HEK293 (cell line): ENCODE measurements around the gene DHRS11.

Experiments
- GLIS1 ChIP-seq: fragments of 450-650 bp; formaldehyde crosslinking; IDR thresholded peaks from 2 replicates; pipeline ENCODE4 v1.5.1; 2016; ENCODE audit warnings: missing biosample characterization, missing genetic modification characterization
- GLIS2 ChIP-seq: fragments of 450-650 bp; formaldehyde crosslinking; IDR thresholded peaks from 2 replicates; pipeline ENCODE4 v1.5.1; 2016; ENCODE audit warnings: missing biosample characterization, missing genetic modification characterization
- KLF1 ChIP-seq: fragments of 450-650 bp; formaldehyde crosslinking; IDR thresholded peaks from 2 replicates; pipeline ENCODE4 v1.5.1; 2016; ENCODE audit warnings: missing biosample characterization, missing genetic modification characterization
- KLF16 ChIP-seq: fragments of 450-650 bp; formaldehyde crosslinking; IDR thresholded peaks from 2 replicates; pipeline ENCODE4 v1.5.1; 2017; ENCODE audit warnings: missing biosample characterization, missing genetic modification characterization
- SP2 ChIP-seq: fragments of 450-650 bp; formaldehyde crosslinking; IDR thresholded peaks from 2 replicates; pipeline ENCODE4 v1.5.1; 2016; ENCODE audit warnings: missing biosample characterization, missing genetic modification characterization
- ZBTB48 ChIP-seq: fragments of 450-650 bp; formaldehyde crosslinking; IDR thresholded peaks from 2 replicates; pipeline ENCODE4 v1.5.1; 2016; ENCODE audit warnings: missing biosample characterization, missing genetic modification characterization
- ZFHX2 ChIP-seq: fragments of 450-650 bp; formaldehyde crosslinking; conservative IDR thresholded peaks from 2 replicates; pipeline ENCODE4 v1.5.1; 2016; ENCODE audit warnings: missing biosample characterization, missing genetic modification characterization
- ZFP37 ChIP-seq: fragments of 450-650 bp; formaldehyde crosslinking; IDR thresholded peaks from 2 replicates; pipeline ENCODE4 v1.5.1; 2016; ENCODE audit warnings: missing biosample characterization, missing genetic modification characterization
- ZNF114 ChIP-seq: fragments of 450-650 bp; formaldehyde crosslinking; IDR thresholded peaks from 2 replicates; pipeline ENCODE4 v1.5.0; 2017; ENCODE audit warnings: missing biosample characterization, missing genetic modification characterization
- ZNF2 ChIP-seq: fragments of 450-650 bp; formaldehyde crosslinking; IDR thresholded peaks from 2 replicates; pipeline ENCODE4 v1.5.1; 2016; ENCODE audit warnings: missing biosample characterization, missing genetic modification characterization
- ZNF280D ChIP-seq: fragments of 450-650 bp; formaldehyde crosslinking; IDR thresholded peaks from 2 replicates; pipeline ENCODE4 v1.5.1; 2016; ENCODE audit warnings: missing biosample characterization, missing genetic modification characterization
- ZNF341 ChIP-seq: fragments of 450-650 bp; formaldehyde crosslinking; IDR thresholded peaks from 2 replicates; pipeline ENCODE4; 2016; ENCODE audit warnings: low read depth, missing biosample characterization, missing genetic modification characterization
- ZNF350 ChIP-seq: fragments of 450-650 bp; formaldehyde crosslinking; IDR thresholded peaks from 2 replicates; pipeline ENCODE4 v1.5.0; 2017; ENCODE audit warnings: missing biosample characterization, mild to moderate bottlenecking, missing genetic modification characterization
- ZNF423 ChIP-seq: fragments of 450-650 bp; formaldehyde crosslinking; IDR thresholded peaks from 2 replicates; pipeline ENCODE4 v1.5.1; 2016; ENCODE audit warnings: missing biosample characterization, missing genetic modification characterization
- ZNF510 ChIP-seq: fragments of 450-650 bp; formaldehyde crosslinking; IDR thresholded peaks from 2 replicates; pipeline ENCODE4 v1.5.1; 2018; ENCODE audit warnings: mild to moderate bottlenecking, missing genetic modification characterization, missing biosample characterization; ENCODE audit not compliant: insufficient replicate concordance
- ZNF544 ChIP-seq: fragments of 450-650 bp; formaldehyde crosslinking; IDR thresholded peaks from 2 replicates; pipeline ENCODE4 v1.5.0; 2017; ENCODE audit warnings: missing biosample characterization, missing genetic modification characterization
- ZNF560 ChIP-seq: fragments of 450-650 bp; formaldehyde crosslinking; IDR thresholded peaks from 2 replicates; pipeline ENCODE4 v1.5.1; 2017; ENCODE audit warnings: missing biosample characterization, missing genetic modification characterization, borderline replicate concordance
- ZNF600 ChIP-seq: fragments of 450-650 bp; formaldehyde crosslinking; IDR thresholded peaks from 2 replicates; pipeline ENCODE4 v1.5.1; 2016; ENCODE audit warnings: missing biosample characterization, missing genetic modification characterization
- ZNF768 ChIP-seq: fragments of 450-650 bp; formaldehyde crosslinking; IDR thresholded peaks from 2 replicates; pipeline ENCODE4 v1.5.1; 2018; ENCODE audit warnings: missing biosample characterization, mild to moderate bottlenecking, missing genetic modification characterization
- ZNF777 ChIP-seq: fragments of 450-650 bp; formaldehyde crosslinking; IDR thresholded peaks from 2 replicates; pipeline ENCODE4 v1.5.1; 2017; ENCODE audit warnings: missing biosample characterization, missing genetic modification characterization, borderline replicate concordance
- ZSCAN4 ChIP-seq: fragments of 450-650 bp; formaldehyde crosslinking; IDR thresholded peaks from 2 replicates; pipeline ENCODE4 v1.5.1; 2017; ENCODE audit warnings: missing biosample characterization, missing genetic modification characterization
- TF ChIP-seq, protein P1 (sequence below): fragments of 450-650 bp; formaldehyde crosslinking; IDR thresholded peaks from 2 replicates; pipeline ENCODE4 v1.5.1; 2016; ENCODE audit warnings: missing biosample characterization, missing genetic modification characterization
- TF ChIP-seq, protein P2 (sequence below): fragments of 450-650 bp; formaldehyde crosslinking; IDR thresholded peaks from 2 replicates; pipeline ENCODE4 v1.5.1; 2016; ENCODE audit warnings: missing biosample characterization, missing genetic modification characterization
- TF ChIP-seq, protein P3 (sequence below): fragments of 450-650 bp; formaldehyde crosslinking; IDR thresholded peaks from 2 replicates; pipeline ENCODE4 v1.5.1; 2016; ENCODE audit warnings: missing biosample characterization, missing genetic modification characterization

DHRS11 gene

GRCh38 chr17:36545465-36546417 lies 45.9 kb upstream of the DHRS11 start (continued):
- TF ChIP-seq ZNF280D (peak; percentile 6; the same call in 1 of the 2 replicates), ZFP37 (peak; percentile 90), ZNF423 (peak; percentile 79), ZBTB48 (tag by site-specific recombination) (peak; percentile 56; the same call in 1 of the 2 replicates), ZNF768 (tag by site-specific recombination) (peak; percentile 5; the same call in 1 of the 2 replicates), KLF16 (tag by site-specific recombination) (peak; percentile 97), ZFHX2 (peak; percentile 49; the same call in 1 of the 2 replicates), GLIS1 (tag by site-specific recombination) (peak; percentile 78), ZNF777 (tag by site-specific recombination) (peak; percentile 91), ZNF510 (tag by site-specific recombination) (no peak), GLIS2 (tag by site-specific recombination) (peak; percentile 82), ZNF350 (tag by site-specific recombination) (no peak), ZNF560 (0 out of 2 replicates have a peak, but pooled peaks have one; percentile 52), ZNF544 (tag by site-specific recombination) (no peak), ZSCAN4 (tag by site-specific recombination) (peak; percentile 55), KLF1 (tag by site-specific recombination) (peak; percentile 23), ZNF114 (tag by site-specific recombination) (no peak), ZNF600 (tag by site-specific recombination) (peak; percentile 63), ZNF2 (peak; percentile 69; the same call in 1 of the 2 replicates), SP2 (tag by site-specific recombination) (peak; percentile 63), ZNF341 (tag by site-specific recombination) (peak; percentile 99)
- TF ChIP-seq, protein P1, sequence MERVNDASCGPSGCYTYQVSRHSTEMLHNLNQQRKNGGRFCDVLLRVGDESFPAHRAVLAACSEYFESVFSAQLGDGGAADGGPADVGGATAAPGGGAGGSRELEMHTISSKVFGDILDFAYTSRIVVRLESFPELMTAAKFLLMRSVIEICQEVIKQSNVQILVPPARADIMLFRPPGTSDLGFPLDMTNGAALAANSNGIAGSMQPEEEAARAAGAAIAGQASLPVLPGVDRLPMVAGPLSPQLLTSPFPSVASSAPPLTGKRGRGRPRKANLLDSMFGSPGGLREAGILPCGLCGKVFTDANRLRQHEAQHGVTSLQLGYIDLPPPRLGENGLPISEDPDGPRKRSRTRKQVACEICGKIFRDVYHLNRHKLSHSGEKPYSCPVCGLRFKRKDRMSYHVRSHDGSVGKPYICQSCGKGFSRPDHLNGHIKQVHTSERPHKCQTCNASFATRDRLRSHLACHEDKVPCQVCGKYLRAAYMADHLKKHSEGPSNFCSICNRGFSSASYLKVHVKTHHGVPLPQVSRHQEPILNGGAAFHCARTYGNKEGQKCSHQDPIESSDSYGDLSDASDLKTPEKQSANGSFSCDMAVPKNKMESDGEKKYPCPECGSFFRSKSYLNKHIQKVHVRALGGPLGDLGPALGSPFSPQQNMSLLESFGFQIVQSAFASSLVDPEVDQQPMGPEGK: peak; percentile 90
- TF ChIP-seq, protein P2, sequence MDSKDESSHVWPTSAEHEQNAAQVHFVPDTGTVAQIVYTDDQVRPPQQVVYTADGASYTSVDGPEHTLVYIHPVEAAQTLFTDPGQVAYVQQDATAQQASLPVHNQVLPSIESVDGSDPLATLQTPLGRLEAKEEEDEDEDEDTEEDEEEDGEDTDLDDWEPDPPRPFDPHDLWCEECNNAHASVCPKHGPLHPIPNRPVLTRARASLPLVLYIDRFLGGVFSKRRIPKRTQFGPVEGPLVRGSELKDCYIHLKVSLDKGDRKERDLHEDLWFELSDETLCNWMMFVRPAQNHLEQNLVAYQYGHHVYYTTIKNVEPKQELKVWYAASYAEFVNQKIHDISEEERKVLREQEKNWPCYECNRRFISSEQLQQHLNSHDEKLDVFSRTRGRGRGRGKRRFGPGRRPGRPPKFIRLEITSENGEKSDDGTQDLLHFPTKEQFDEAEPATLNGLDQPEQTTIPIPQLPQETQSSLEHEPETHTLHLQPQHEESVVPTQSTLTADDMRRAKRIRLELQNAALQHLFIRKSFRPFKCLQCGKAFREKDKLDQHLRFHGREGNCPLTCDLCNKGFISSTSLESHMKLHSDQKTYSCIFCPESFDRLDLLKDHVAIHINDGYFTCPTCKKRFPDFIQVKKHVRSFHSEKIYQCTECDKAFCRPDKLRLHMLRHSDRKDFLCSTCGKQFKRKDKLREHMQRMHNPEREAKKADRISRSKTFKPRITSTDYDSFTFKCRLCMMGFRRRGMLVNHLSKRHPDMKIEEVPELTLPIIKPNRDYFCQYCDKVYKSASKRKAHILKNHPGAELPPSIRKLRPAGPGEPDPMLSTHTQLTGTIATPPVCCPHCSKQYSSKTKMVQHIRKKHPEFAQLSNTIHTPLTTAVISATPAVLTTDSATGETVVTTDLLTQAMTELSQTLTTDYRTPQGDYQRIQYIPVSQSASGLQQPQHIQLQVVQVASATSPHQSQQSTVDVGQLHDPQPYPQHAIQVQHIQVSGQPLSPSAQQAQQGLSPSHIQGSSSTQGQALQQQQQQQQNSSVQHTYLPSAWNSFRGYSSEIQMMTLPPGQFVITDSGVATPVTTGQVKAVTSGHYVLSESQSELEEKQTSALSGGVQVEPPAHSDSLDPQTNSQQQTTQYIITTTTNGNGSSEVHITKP: peak; percentile 65
- TF ChIP-seq, protein P3, sequence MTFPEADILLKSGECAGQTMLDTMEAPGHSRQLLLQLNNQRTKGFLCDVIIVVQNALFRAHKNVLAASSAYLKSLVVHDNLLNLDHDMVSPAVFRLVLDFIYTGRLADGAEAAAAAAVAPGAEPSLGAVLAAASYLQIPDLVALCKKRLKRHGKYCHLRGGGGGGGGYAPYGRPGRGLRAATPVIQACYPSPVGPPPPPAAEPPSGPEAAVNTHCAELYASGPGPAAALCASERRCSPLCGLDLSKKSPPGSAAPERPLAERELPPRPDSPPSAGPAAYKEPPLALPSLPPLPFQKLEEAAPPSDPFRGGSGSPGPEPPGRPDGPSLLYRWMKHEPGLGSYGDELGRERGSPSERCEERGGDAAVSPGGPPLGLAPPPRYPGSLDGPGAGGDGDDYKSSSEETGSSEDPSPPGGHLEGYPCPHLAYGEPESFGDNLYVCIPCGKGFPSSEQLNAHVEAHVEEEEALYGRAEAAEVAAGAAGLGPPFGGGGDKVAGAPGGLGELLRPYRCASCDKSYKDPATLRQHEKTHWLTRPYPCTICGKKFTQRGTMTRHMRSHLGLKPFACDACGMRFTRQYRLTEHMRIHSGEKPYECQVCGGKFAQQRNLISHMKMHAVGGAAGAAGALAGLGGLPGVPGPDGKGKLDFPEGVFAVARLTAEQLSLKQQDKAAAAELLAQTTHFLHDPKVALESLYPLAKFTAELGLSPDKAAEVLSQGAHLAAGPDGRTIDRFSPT (tag by site-specific recombination): peak; percentile 97
